SK-N-SH (cell line): ENCODE measurements around the gene WDR27. TPM values are rescaled to one million over a fixed set of nuclear protein-coding genes. Genes with fewer than 3 reads are reported as not detected.

Experiments
- CTCF ChIA-PET: fragments of 300-600, 350-600 bp; formaldehyde crosslinking; extraction: SDS; loops from one replicate; lab custom pipeline; 2021; lab: Yijun Ruan, JAX
- POLR2A ChIA-PET: fragments of 350-600 bp; sonication (Branson Sonifier 250); formaldehyde crosslinking; extraction: SDS; loops from one replicate; lab custom pipeline; 2020; ENCODE audit warnings: antibody characterized with exemption, inconsistent platforms; lab: Yijun Ruan, JAX
- DNase-seq: peaks from one replicate; pipeline ENCODE4 v3.0.0; 2012
- H2AFZ ChIP-seq: fragments of 200-600 bp; sonication (generic); 2 replicates; pipeline ENCODE4 v1.8.1; 2016; ENCODE audit warnings: antibody characterized with exemption, mild to moderate bottlenecking, low read depth
- H3F3A ChIP-seq: fragments of 200-600 bp; sonication (generic); replicated peaks from 2 replicates; pipeline ENCODE3; 2016; ENCODE audit warnings: antibody characterized with exemption, mild to moderate bottlenecking; ENCODE audit not compliant: insufficient read depth
- H3K27ac ChIP-seq, 2 experiments: fragments of 200-500 bp in 1 of 2; fragments of 200-600 bp in 1 of 2; sonication (Bioruptor generic) in 1 of 2; sonication (generic), shearing (Covaris generic) in 1 of 2; 2 replicates each; pipeline versions ENCODE4 v1.5.1 to v1.6.1; 2014 to 2016; ENCODE audit warnings: low read depth in 2 of 2, inconsistent platforms in 1 of 2, low read length in 1 of 2, mild to moderate bottlenecking in 1 of 2, mixed read lengths in 1 of 2
- H3K27me3 ChIP-seq: fragments of 200-600 bp; sonication (generic), shearing (Covaris generic); 2 replicates; pipeline ENCODE4 v1.6.1; 2016; ENCODE audit warnings: mixed run types; ENCODE audit not compliant: insufficient read depth
- H3K36me3 ChIP-seq, 2 experiments: fragments of 200-500 bp in 1 of 2; fragments of 200-600 bp in 1 of 2; sonication (Bioruptor generic) in 1 of 2; sonication (generic) in 1 of 2; replicated peaks in 1 of 2; 2 replicates each; pipeline versions ENCODE3 to v1.5.1; 2014 to 2016; ENCODE audit warnings: low read length in 1 of 2, mild to moderate bottlenecking in 1 of 2; ENCODE audit not compliant: insufficient read depth in 2 of 2, control insufficient read depth in 1 of 2
- H3K4me1 ChIP-seq, 2 experiments: fragments of 200-500 bp in 1 of 2; fragments of 200-600 bp in 1 of 2; sonication (Bioruptor generic) in 1 of 2; sonication (generic), shearing (Covaris generic) in 1 of 2; 2 replicates each; pipeline versions ENCODE4 v1.5.1 to v1.6.1; 2014 to 2016; ENCODE audit warnings: low read depth in 1 of 2, low read length in 1 of 2, mixed run types in 1 of 2; ENCODE audit not compliant: insufficient read depth in 2 of 2, control insufficient read depth in 1 of 2
- H3K4me2 ChIP-seq: fragments of 200-600 bp; sonication (generic), shearing (Covaris generic); 2 replicates; pipeline ENCODE4 v1.6.1; 2017; ENCODE audit warnings: mixed run types
- H3K4me3 ChIP-seq, 2 experiments: fragments of 200-500 bp in 1 of 2; fragments of 200-600 bp in 1 of 2; sonication (Bioruptor generic) in 1 of 2; sonication (generic), shearing (Covaris generic) in 1 of 2; 2 replicates each; pipeline versions ENCODE4 v1.5.1 to v1.8.1; 2014 to 2016; ENCODE audit warnings: low read depth in 2 of 2, inconsistent platforms in 1 of 2, low read length in 1 of 2, mild to moderate bottlenecking in 1 of 2, mixed read lengths in 1 of 2, moderate library complexity in 1 of 2
- H3K79me2 ChIP-seq: fragments of 200-600 bp; sonication (generic); 2 replicates; pipeline ENCODE4 v1.8.1; 2017; ENCODE audit warnings: mild to moderate bottlenecking; ENCODE audit not compliant: insufficient read depth
- H3K9ac ChIP-seq: fragments of 200-600 bp; sonication (generic); 2 replicates; pipeline ENCODE4 v1.6.1; 2017; ENCODE audit warnings: mixed run types
- H3K9me2 ChIP-seq: fragments of 200-600 bp; sonication (generic); 2 replicates; pipeline ENCODE4 v1.6.1; 2017; ENCODE audit warnings: mixed run types
- H3K9me3 ChIP-seq: fragments of 200-600 bp; sonication (generic); 2 replicates; pipeline ENCODE4 v1.6.1; 2017; ENCODE audit warnings: mixed run types, mild to moderate bottlenecking, moderate library complexity
- H4K20me1 ChIP-seq: fragments of 200-600 bp; sonication (generic); 2 replicates; pipeline ENCODE4 v1.6.1; 2017; ENCODE audit warnings: mild to moderate bottlenecking, mixed run types; ENCODE audit not compliant: insufficient read depth
- FOSL2 ChIP-seq: IDR thresholded peaks from 2 replicates; pipeline ENCODE4 v1.4.0; 2012; ENCODE audit warnings: low read depth, mild to moderate bottlenecking, moderate library complexity, borderline replicate concordance
- GABPA ChIP-seq: IDR thresholded peaks from 2 replicates; pipeline ENCODE4 v1.4.0; 2012; ENCODE audit warnings: low read depth, mild to moderate bottlenecking
- IRF3 ChIP-seq: fragments of 150-350 bp; IDR thresholded peaks from 2 replicates; pipeline ENCODE4 v1.6.1; 2016; ENCODE audit warnings: mild to moderate bottlenecking, low read depth, low read length
- NRF1 ChIP-seq: IDR thresholded peaks from 2 replicates; pipeline ENCODE4 v1.6.1; 2012; ENCODE audit warnings: low read depth, mild to moderate bottlenecking, low read length
- TAF1 ChIP-seq: IDR thresholded peaks from 2 replicates; pipeline ENCODE4 v1.6.1; 2012; ENCODE audit warnings: low read depth, mild to moderate bottlenecking, low read length, moderate library complexity, borderline replicate concordance
- TEAD4 ChIP-seq: IDR thresholded peaks from 2 replicates; pipeline ENCODE4 v1.4.0; 2012; ENCODE audit warnings: mild to moderate bottlenecking, borderline replicate concordance; ENCODE audit not compliant: insufficient read depth
- WGBS: methylation state at CpG from one replicate; pipeline ENCODE4 v1.1.6; 2017; ENCODE audit warnings: low lambda C conversion rate; 5-methylcytosine and 5-hydroxymethylcytosine counted together
- polyA plus RNA-seq, 3 experiments: library from polyadenylated mRNA; depleted of rRNA; stranded (reverse); fragments of >200 nt; gene quantifications; 2 replicates each; pipeline ENCODE4 v1.2.3, GENCODE V29; 2012
- TF ChIP-seq, protein P1 (sequence below): fragments of 200-600 bp; sonication (generic); IDR thresholded peaks from 2 replicates; pipeline ENCODE4 v1.6.1; 2017; ENCODE audit warnings: antibody characterized with exemption, mild to moderate bottlenecking, moderate library complexity

WDR27 gene
- polyA plus RNA-seq, 1 of the 3 experiments (the other 2 are of a cell fraction): 55.6 TPM

GRCh38 chr6:169650241-169650958, 51.4 kb downstream of the WDR27 start:
- Histone ChIP-seq H3K36me3 (peaks cover 0 to 10% of the 10 kb centered on the region in 2 experiments), H3K27ac (no peak overlapping the region), H3K27me3 (no peaks in the 10 kb centered on the region), H3F3A (no peaks in the 10 kb centered on the region), H3K9ac (no peak overlapping the region), H3K79me2 (no peaks in the 10 kb centered on the region), H2AFZ (no peak overlapping the region), H3K4me1 (no peaks in the 10 kb centered on the region), H3K9me2 (no peaks in the 10 kb centered on the region), H3K9me3 (no peaks in the 10 kb centered on the region), H4K20me1 (no peaks in the 10 kb centered on the region), H3K4me2 (no peak overlapping the region), H3K4me3 (no peak overlapping the region)
- 96% methylated on average over 3 of the region's 3 CpGs for WGBS
- ChIA-PET POLR2A (no interaction called here), CTCF (no interaction called here)
- TF ChIP-seq, protein P1, sequence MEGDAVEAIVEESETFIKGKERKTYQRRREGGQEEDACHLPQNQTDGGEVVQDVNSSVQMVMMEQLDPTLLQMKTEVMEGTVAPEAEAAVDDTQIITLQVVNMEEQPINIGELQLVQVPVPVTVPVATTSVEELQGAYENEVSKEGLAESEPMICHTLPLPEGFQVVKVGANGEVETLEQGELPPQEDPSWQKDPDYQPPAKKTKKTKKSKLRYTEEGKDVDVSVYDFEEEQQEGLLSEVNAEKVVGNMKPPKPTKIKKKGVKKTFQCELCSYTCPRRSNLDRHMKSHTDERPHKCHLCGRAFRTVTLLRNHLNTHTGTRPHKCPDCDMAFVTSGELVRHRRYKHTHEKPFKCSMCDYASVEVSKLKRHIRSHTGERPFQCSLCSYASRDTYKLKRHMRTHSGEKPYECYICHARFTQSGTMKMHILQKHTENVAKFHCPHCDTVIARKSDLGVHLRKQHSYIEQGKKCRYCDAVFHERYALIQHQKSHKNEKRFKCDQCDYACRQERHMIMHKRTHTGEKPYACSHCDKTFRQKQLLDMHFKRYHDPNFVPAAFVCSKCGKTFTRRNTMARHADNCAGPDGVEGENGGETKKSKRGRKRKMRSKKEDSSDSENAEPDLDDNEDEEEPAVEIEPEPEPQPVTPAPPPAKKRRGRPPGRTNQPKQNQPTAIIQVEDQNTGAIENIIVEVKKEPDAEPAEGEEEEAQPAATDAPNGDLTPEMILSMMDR: no peak
- no peak for TF ChIP-seq GABPA
- DNase-seq: no peak

DNA sequence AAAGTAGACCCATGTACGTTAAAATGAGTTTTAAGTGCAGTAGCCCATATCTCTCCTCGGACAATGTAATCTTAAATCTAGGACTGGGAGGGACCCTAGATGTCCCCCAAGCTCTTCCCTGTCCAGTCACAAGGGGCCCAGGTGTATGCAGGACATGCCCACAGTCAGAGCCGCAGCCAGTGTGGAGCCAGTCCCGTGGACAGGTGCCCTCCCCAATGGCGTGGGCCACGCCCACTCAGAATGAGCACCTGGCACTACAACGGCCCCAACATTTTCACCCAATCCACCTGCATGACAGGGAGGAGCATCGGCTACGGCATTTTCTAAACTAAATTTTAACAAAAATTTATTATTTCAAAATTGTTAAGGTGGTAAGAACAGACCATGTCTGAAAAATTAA, 53.2 kb downstream of the WDR27 start:
- CTCF ChIA-PET: no interaction called here
- Histone ChIP-seq H3K79me2 (no peaks in the 10 kb centered on the region), H3K9ac (no peak overlapping the region)
- TF ChIP-seq GABPA (no peak), NRF1 (no peak), TEAD4 (no peak)
- TF ChIP-seq, all 33 proteins: peak for 0
- Histone ChIP-seq H3K36me3 (peaks cover 0 to 6% of the 10 kb centered on the region in 2 experiments), H3K27ac (no peak overlapping the region), H3F3A (no peaks in the 10 kb centered on the region), H4K20me1 (no peaks in the 10 kb centered on the region), H3K4me1 (no peaks in the 10 kb centered on the region), H3K4me3 (no peak overlapping the region), H3K27me3 (no peaks in the 10 kb centered on the region), H3K9me2 (no peaks in the 10 kb centered on the region), H2AFZ (no peak overlapping the region), H3K4me2 (no peak overlapping the region), H3K9me3 (no peaks in the 10 kb centered on the region)
- DNase-seq: no peak
- POLR2A ChIA-PET: no interaction called here
- 94% methylated on average over 6 of the region's 9 CpGs for WGBS

DNA sequence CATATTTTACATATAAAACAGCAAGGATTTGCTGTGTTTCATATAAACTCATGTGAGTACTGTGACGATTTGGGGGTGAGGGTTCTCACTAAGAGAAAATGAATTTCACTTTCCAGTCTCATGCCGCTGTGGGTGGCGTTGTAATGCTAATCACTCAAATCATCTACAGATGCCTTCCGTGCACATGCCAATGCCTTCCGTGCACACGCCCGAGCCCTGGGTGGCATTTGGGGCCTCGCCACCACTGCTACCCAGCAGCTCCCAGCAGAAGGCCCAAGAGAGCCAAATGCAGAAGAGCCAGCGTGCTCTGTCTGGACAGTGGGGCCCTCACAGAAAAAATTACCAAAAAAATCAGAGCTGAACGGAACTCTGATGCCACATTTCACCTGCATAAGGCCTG, 53.7 kb downstream of the WDR27 start:
- H4K20me1 ChIP-seq: no peaks in the 10 kb centered on the region
- H3K27ac ChIP-seq: no peak overlapping the region
- no peak overlapping the region for H2AFZ ChIP-seq
- peaks cover 0 to 4% of the 10 kb centered on the region in 2 experiments for H3K36me3 ChIP-seq
- no peaks in the 10 kb centered on the region for H3F3A ChIP-seq
- no peaks in the 10 kb centered on the region for H3K79me2 ChIP-seq
- TF ChIP-seq FOSL2 (no peak), GABPA (no peak), IRF3 (no peak), TAF1 (no peak)
- TF ChIP-seq, all 33 proteins: peak for 0
- Histone ChIP-seq H3K9me3 (no peaks in the 10 kb centered on the region), H3K4me2 (no peak overlapping the region), H3K4me1 (no peaks in the 10 kb centered on the region), H3K9ac (no peak overlapping the region), H3K9me2 (no peaks in the 10 kb centered on the region), H3K4me3 (no peak overlapping the region), H3K27me3 (no peaks in the 10 kb centered on the region)
- ChIA-PET POLR2A (no interaction called here), CTCF (no interaction called here)
- DNase-seq: no peak
- WGBS: 87% methylated on average over 10 of the region's 10 CpGs
